ENCODE results near the gene ROGDI.

DNA sequence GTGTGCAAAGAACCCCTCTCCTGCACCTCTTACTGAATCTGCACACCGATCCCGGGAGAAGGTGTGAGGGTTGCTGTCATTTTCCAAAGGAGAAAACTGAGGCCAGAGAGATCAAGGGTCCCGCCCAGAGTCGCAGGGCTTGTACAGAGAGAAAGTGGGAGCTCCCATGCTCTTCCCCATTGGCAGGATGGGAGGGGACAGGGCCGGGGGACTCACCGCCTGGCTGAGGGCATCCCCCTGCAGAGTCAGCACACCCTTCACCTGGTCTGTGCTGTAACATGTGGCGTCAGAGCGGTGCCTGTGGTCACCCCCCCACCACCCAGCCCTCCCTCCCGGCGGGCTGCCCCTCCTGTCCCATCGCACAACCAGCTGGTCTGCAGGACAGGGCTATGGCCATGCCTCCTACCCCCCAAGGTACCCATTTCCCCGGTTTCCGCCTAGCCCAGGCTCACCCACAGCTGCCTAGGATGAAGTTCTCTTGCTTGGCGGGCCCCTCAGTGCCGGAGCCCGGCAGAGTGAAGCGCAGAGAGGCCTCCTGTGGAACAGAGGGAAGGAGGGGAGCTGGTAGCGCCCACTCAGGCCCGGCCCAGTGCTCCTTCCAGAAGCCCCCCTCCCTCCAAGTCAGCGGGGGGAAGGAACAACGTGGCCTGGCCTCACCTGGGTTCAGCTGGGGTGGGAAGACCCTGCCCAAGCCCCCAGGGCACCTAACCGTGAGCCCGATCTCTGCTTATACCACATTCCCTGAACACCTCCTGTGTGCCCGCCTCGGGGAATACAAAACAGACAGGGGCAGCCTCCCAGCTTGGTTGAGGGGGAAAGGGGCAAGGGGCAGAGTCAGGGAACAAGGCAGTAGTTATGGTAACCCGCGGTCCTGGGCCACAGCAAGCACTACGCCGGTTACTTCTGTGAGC lies 1.1 kb downstream of the ROGDI start:
- TF ChIP-seq NFRKB (IDR thresholded peaks at IDR 0.05) = no peak
- no peak for TF ChIP-seq ARNT (IDR thresholded peaks at IDR 0.05)
- TF ChIP-seq BHLHE40 (IDR thresholded peaks at IDR 0.05; ENCODE audit: borderline replicate concordance) = no peak
- TF ChIP-seq FOXK2 (IDR thresholded peaks at IDR 0.05) = no peak
- no peak for TF ChIP-seq FOXA1 (IDR thresholded peaks at IDR 0.05)
- TF ChIP-seq HDGF (IDR thresholded peaks at IDR 0.05; ENCODE audit: borderline replicate concordance) = no peak
- no peak for TF ChIP-seq SP1 (IDR thresholded peaks at IDR 0.05)
- no peak for TF ChIP-seq SUZ12 (IDR thresholded peaks at IDR 0.05)
- no peak for TF ChIP-seq ZNF384 (IDR thresholded peaks at IDR 0.05)
- no peak for TF ChIP-seq FOXM1 (IDR thresholded peaks at IDR 0.05; ENCODE audit: borderline replicate concordance)
- no peak for TF ChIP-seq TARDBP (IDR thresholded peaks at IDR 0.05)
